Mesodermal cell (in vitro differentiated cells): ENCODE results near the gene SPPL2A.

ENCODE experiments used
- H3K27ac ChIP-seq: 2 replicates; pipeline ENCODE4 v1.7.0; 2013; ENCODE audit warnings: mild to moderate bottlenecking, low read depth, low read length, moderate library complexity; ENCODE audit not compliant: severe bottlenecking
- H3K36me3 ChIP-seq: 2 replicates; pipeline ENCODE4 v1.7.1; 2013; ENCODE audit warnings: mild to moderate bottlenecking, low read length, moderate library complexity; ENCODE audit not compliant: control insufficient read depth, insufficient read depth
- H3K4me1 ChIP-seq: one replicate; pipeline ENCODE4 v1.7.1; 2013; ENCODE audit warnings: mild to moderate bottlenecking, low read length; ENCODE audit not compliant: insufficient read depth, control insufficient read depth, poor library complexity, severe bottlenecking
- H3K4me3 ChIP-seq: 2 replicates; pipeline ENCODE4 v1.7.0; 2013; ENCODE audit warnings: low read length, control low read depth, mild to moderate bottlenecking; ENCODE audit not compliant: insufficient read depth, poor library complexity, severe bottlenecking; ENCODE audit errors: extremely low read depth
- H3K9me3 ChIP-seq: 2 replicates; pipeline ENCODE4 v1.7.1; 2013; ENCODE audit warnings: mild to moderate bottlenecking, low read length, moderate library complexity; ENCODE audit not compliant: control insufficient read depth
- WGBS, 2 experiments: methylation state at CpG; one replicate each; pipeline ENCODE4 v1.1.5; 2013; ENCODE audit warnings: missing lambda C conversion rate in 2 of 2; ENCODE audit not compliant: insufficient coverage in 2 of 2; 5-methylcytosine and 5-hydroxymethylcytosine counted together

SPPL2A gene

DNA sequence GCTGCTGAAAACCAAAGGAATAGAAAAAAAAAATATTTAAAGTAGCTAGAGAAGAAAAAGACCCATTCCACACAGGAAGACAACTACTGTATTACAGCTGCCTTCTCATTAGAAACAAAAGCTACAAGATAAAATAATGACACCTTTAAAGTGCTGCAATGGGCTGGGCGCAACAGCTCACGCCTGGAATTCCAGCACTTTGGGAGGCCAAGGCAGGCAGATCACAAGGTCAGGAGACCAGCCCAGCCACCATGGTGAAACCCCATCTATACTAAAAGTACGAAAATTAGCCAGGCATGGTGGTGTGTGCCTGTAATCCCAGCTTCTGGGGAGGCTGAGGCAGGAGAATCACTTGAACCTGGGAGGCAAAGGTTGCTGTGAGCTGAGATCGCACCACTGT is 110.0 kb downstream of the SPPL2A start:
- Histone ChIP-seq H3K27ac (no peak overlapping the region), H3K4me1 (no peaks in the 10 kb centered on the region), H3K36me3 (peaks cover 83% of the 10 kb centered on the region), H3K9me3 (no peaks in the 10 kb centered on the region), H3K4me3 (no peak overlapping the region)
- 85 to 92% methylated on average over 2 to 3 of the region's 4 CpGs for WGBS, 2 experiments

DNA sequence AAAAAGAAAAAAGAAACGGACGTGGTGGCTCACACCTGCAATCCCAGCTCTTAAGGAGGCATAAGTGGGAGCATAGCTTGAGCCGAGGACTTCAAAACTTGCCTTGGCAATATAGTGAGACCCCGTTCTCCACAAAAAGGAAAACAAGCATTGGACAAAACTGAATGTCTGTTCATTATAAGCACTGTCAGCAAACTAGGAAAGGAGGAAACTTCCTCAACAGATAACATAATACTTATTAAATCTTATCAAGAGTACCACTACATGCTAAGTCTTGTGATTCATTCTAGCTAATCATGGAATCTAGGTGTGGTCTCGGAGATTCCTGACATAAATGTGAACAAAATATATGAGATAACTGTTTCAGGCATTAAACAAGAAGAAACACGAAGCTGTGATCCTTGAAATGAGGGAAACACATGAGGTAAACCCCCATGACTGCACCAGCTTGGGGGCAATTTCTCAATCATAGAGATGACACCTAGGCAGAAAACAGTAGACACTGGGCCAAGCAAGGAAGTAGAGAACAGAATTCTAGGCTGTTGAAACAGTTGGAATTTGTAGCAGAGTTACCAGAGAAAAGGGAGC is 112.3 kb downstream of the SPPL2A start:
- Histone ChIP-seq H3K27ac (no peak overlapping the region), H3K9me3 (no peaks in the 10 kb centered on the region), H3K36me3 (peaks cover 90% of the 10 kb centered on the region), H3K4me1 (no peaks in the 10 kb centered on the region), H3K4me3 (no peak overlapping the region)
- WGBS, 2 experiments, result 94 to 95% methylated on average over 3 to 4 of the region's 6 CpGs

DNA sequence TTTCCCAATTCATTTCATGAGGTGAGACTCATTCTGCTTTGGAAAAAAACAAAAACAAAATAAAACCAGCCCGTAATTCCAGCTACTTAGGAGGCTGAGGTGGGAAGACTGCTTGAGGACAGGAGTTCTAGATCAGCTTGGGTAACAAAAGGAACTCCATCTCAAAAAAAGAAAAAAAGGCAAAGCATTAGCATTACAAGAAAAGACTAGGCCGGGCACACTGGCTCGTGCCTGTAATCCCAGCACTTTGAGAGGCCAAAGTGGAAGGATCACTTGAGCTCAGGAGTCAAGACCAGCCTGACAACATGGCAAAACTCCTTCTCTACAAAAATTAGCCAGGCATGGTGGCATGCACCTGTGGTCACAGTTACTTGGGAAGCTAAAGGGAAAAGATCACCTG is 112.8 kb downstream of the SPPL2A start:
- no peak overlapping the region for H3K27ac ChIP-seq
- H3K4me1 ChIP-seq, result no peaks in the 10 kb centered on the region
- H3K4me3 ChIP-seq, result no peak overlapping the region
- H3K36me3 ChIP-seq, result peaks cover 89% of the 10 kb centered on the region
- 77% methylated on average over 2 of the region's 3 CpGs; no CpG with 5 or more reads in 1 of the 2 experiments for WGBS, 2 experiments
- H3K9me3 ChIP-seq, result no peaks in the 10 kb centered on the region
